ENCODE results near the gene COG6. TPM values are rescaled to one million over a fixed set of nuclear protein-coding genes. Genes with fewer than 3 reads are reported as not detected.

COG6 gene
- total and polyA plus RNA-seq, 2 of the 4 experiments (the other 2 are of a cell fraction), result 22.8 to 37.5 TPM

- WGBS, 2 experiments (ENCODE audit: extremely low coverage in 2 of 2, insufficient read length in 1 of 2), result 78% methylated on average over 2 of the region's 9 CpGs; no CpG with 5 or more reads in 1 of the 2 experiments
- no peak overlapping the region for H2BK20ac ChIP-seq (ENCODE audit: low read depth, low read length)
- no peaks in the 10 kb centered on the region for H3K79me1 ChIP-seq (ENCODE audit: low read depth in 1 of 2, low read length in 2 of 2)
- DNase-seq, result no peak
- BruUV-seq (replicated peaks), result no TSS peak
- no peak overlapping the region for H3K9ac ChIP-seq (ENCODE audit: low read depth, low read length)
- no peak overlapping the region for H2AK9ac ChIP-seq (replicated peaks; ENCODE audit: low read depth, low read length, poor library complexity)
- H3K9me3 ChIP-seq (ENCODE audit: control insufficient read depth, insufficient read depth, low read length), result no peaks in the 10 kb centered on the region
- no peak overlapping the region for H3K14ac ChIP-seq (replicated peaks; ENCODE audit: low read depth, low read length)
- H2BK120ac ChIP-seq (ENCODE audit: low read depth, low read length), result no peak overlapping the region
- no peaks in the 10 kb centered on the region for H3K36me3 ChIP-seq (ENCODE audit: control insufficient read depth, insufficient read depth, low read length)
- no peak overlapping the region for H3K56ac ChIP-seq (ENCODE audit: extremely low read depth, insufficient read depth, low read length)
- no peak overlapping the region for H3K4ac ChIP-seq (ENCODE audit: low read depth, low read length)
- no peak for ATAC-seq (ENCODE audit: low read depth)
- H2AK5ac ChIP-seq (ENCODE audit: low read depth, low read length), result no peak overlapping the region
- H3K4me1 ChIP-seq (ENCODE audit: control insufficient read depth, insufficient read depth, low read length), result peaks cover 3% of the 10 kb centered on the region
- ChIA-PET POLR2A (ENCODE audit: unreplicated experiment) (no interaction called here), CTCF (no interaction called here)
- H2BK5ac ChIP-seq (ENCODE audit: low read depth, low read length, poor library complexity, severe bottlenecking), result no peak overlapping the region
- in situ Hi-C loops (cut with MboI; ENCODE audit: low sequenced_read_pairs), result no loop called here
- no peak overlapping the region for H2AFZ ChIP-seq (replicated peaks; ENCODE audit: low read length, poor library complexity)
- H2BK15ac ChIP-seq (ENCODE audit: low read depth, low read length), result no peak overlapping the region
- intact Hi-C loops (cut with micrococcal nuclease), result loop anchor here (10.0 kb wide), 2 partner anchors 174 to 914 kb away; no protein-coding TSS in a partner anchor
- H3K27ac ChIP-seq (ENCODE audit: insufficient read depth, low read length), result no peak overlapping the region
- no peak overlapping the region for H3K4me2 ChIP-seq (ENCODE audit: low read depth, low read length)
- H4K20me1 ChIP-seq (ENCODE audit: insufficient read depth, low read length), result no peaks in the 10 kb centered on the region
- H3K27me3 ChIP-seq (ENCODE audit: control insufficient read depth, insufficient read depth, low read length), result no peaks in the 10 kb centered on the region
- no peak overlapping the region for H4K8ac ChIP-seq (ENCODE audit: low read depth in 2 of 2, low read length in 2 of 2)
- no peak overlapping the region for H3K23ac ChIP-seq (ENCODE audit: low read depth, low read length)
- no peak overlapping the region for H4K5ac ChIP-seq (ENCODE audit: low read depth, low read length)
- no peak overlapping the region for H3K18ac ChIP-seq (ENCODE audit: low read depth, low read length)
- H4K91ac ChIP-seq (ENCODE audit: insufficient read depth, low read depth, low read length), result no peak overlapping the region
- no peak overlapping the region for H3K4me3 ChIP-seq (ENCODE audit: insufficient read depth, low read depth, low read length)
- dilution Hi-C loops (cut with HindIII; ENCODE audit: low sequenced_read_pairs, unreplicated experiment), result no loop called here
- 0 out of 2 replicates have a peak, but pooled peaks cover 2% of the 10 kb centered on the region for H3K9me1 ChIP-seq (ENCODE audit: insufficient read depth, low read length)
- TF ChIP-seq RCOR1 (IDR thresholded peaks at IDR 0.05; ENCODE audit: insufficient replicate concordance, low read length) (no peak), CHD1 (IDR thresholded peaks at IDR 0.05; ENCODE audit: low read depth, low read length) (no peak), RAD21 (IDR thresholded peaks at IDR 0.05; ENCODE audit: low read length) (no peak), FOS (IDR thresholded peaks at IDR 0.05; ENCODE audit: low read depth, low read length) (no peak), NFE2L2 (IDR thresholded peaks at IDR 0.05; ENCODE audit: low read depth, low read length) (no peak), USF2 (IDR thresholded peaks at IDR 0.05; ENCODE audit: low read depth, low read length) (no peak), MAZ (IDR thresholded peaks at IDR 0.05; ENCODE audit: borderline replicate concordance, low read depth, low read length) (no peak), MAFK (IDR thresholded peaks at IDR 0.05; ENCODE audit: low read depth, low read length) (no peak), RFX5 (IDR thresholded peaks at IDR 0.05; ENCODE audit: low read depth, low read length) (no peak), CEBPB (IDR thresholded peaks at IDR 0.05; ENCODE audit: low read depth, low read length) (no peak), MXI1 (IDR thresholded peaks at IDR 0.05; ENCODE audit: borderline replicate concordance, low read depth, low read length) (no peak), CTCF (conservative IDR thresholded peaks at IDR 0.05; ENCODE audit: low read depth, low read length) (no peak), BHLHE40 (IDR thresholded peaks at IDR 0.05; ENCODE audit: low read depth, low read length) (no peak), POLR2A (IDR thresholded peaks at IDR 0.05; ENCODE audit: low read depth, low read length) (no peak)
- TF ChIP-seq, protein P1, sequence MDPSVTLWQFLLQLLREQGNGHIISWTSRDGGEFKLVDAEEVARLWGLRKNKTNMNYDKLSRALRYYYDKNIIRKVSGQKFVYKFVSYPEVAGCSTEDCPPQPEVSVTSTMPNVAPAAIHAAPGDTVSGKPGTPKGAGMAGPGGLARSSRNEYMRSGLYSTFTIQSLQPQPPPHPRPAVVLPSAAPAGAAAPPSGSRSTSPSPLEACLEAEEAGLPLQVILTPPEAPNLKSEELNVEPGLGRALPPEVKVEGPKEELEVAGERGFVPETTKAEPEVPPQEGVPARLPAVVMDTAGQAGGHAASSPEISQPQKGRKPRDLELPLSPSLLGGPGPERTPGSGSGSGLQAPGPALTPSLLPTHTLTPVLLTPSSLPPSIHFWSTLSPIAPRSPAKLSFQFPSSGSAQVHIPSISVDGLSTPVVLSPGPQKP (IDR thresholded peaks at IDR 0.05; ENCODE audit: borderline replicate concordance, low read depth, low read length), result no peak
Observed at GRCh38 chr13:39770221-39771090, 115.0 kb downstream of the COG6 start.

Measured in IMR-90 (cell line).